ENCODE data around the gene IL17RE. TPM values are rescaled to one million over a fixed set of nuclear protein-coding genes. Genes with fewer than 3 reads are reported as not detected.

Gene IL17RE
- total and polyA plus RNA-seq, 2 of the 13 experiments (the other 11 are each of a cell fraction or from before 2014, with no cell fraction given): 14.5 to 24.1 TPM

DNA sequence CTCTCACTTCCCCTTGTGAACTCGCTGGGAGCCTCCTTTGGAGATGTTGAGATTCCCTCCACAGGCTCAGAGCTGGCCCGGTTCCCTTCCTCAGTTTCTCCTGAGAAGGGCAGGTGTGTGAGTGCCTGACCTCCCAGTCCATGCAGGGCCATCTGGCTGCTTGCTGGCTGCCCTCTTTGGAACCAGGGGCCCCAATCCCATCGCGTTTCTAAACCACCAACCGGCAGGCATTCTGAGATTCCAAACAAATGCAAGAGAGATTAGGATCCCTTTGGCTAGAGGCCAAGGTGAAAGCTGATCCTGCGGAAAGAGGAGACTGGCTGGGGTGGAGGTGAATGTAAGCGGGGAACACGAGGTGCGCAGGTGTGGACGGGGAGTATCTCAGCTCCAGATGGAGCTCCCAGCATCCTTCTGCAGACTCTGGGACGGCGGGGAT lies 52.4 kb downstream of the IL17RE start (continued):
- peak; percentile 23; the same call in 1 of the 2 replicates for TF ChIP-seq ZNF350 (CRISPR knock-in tag; IDR thresholded peaks at IDR 0.05; ENCODE audit: borderline replicate concordance, low read depth)
- TF ChIP-seq, protein P1, sequence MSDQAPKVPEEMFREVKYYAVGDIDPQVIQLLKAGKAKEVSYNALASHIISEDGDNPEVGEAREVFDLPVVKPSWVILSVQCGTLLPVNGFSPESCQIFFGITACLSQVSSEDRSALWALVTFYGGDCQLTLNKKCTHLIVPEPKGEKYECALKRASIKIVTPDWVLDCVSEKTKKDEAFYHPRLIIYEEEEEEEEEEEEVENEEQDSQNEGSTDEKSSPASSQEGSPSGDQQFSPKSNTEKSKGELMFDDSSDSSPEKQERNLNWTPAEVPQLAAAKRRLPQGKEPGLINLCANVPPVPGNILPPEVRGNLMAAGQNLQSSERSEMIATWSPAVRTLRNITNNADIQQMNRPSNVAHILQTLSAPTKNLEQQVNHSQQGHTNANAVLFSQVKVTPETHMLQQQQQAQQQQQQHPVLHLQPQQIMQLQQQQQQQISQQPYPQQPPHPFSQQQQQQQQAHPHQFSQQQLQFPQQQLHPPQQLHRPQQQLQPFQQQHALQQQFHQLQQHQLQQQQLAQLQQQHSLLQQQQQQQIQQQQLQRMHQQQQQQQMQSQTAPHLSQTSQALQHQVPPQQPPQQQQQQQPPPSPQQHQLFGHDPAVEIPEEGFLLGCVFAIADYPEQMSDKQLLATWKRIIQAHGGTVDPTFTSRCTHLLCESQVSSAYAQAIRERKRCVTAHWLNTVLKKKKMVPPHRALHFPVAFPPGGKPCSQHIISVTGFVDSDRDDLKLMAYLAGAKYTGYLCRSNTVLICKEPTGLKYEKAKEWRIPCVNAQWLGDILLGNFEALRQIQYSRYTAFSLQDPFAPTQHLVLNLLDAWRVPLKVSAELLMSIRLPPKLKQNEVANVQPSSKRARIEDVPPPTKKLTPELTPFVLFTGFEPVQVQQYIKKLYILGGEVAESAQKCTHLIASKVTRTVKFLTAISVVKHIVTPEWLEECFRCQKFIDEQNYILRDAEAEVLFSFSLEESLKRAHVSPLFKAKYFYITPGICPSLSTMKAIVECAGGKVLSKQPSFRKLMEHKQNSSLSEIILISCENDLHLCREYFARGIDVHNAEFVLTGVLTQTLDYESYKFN (CRISPR knock-in tag; conservative IDR thresholded peaks at IDR 0.05): 0 out of 2 replicates have a peak, but pooled peaks have one; percentile 22
- TF ChIP-seq ZC3H4 (CRISPR knock-in tag; IDR thresholded peaks at IDR 0.05; ENCODE audit: borderline replicate concordance): no peak
- TF ChIP-seq ZNF605 (CRISPR knock-in tag; IDR thresholded peaks at IDR 0.05): no peak
- TF ChIP-seq SIX4 (CRISPR knock-in tag; IDR thresholded peaks at IDR 0.05): peak; percentile 82
- TF ChIP-seq GATAD2A (CRISPR knock-in tag; IDR thresholded peaks at IDR 0.05): 0 out of 2 replicates have a peak, but pooled peaks have one; percentile 24
- TF ChIP-seq, protein P2, sequence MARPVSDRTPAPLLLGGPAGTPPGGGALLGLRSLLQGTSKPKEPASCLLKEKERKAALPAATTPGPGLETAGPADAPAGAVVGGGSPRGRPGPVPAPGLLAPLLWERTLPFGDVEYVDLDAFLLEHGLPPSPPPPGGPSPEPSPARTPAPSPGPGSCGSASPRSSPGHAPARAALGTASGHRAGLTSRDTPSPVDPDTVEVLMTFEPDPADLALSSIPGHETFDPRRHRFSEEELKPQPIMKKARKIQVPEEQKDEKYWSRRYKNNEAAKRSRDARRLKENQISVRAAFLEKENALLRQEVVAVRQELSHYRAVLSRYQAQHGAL (CRISPR knock-in tag; IDR thresholded peaks at IDR 0.05; ENCODE audit: not compliant biosample characterization): no peak
- no peak for TF ChIP-seq ELF4 (CRISPR knock-in tag; IDR thresholded peaks at IDR 0.05; ENCODE audit: borderline replicate concordance)
- TF ChIP-seq, protein P3, sequence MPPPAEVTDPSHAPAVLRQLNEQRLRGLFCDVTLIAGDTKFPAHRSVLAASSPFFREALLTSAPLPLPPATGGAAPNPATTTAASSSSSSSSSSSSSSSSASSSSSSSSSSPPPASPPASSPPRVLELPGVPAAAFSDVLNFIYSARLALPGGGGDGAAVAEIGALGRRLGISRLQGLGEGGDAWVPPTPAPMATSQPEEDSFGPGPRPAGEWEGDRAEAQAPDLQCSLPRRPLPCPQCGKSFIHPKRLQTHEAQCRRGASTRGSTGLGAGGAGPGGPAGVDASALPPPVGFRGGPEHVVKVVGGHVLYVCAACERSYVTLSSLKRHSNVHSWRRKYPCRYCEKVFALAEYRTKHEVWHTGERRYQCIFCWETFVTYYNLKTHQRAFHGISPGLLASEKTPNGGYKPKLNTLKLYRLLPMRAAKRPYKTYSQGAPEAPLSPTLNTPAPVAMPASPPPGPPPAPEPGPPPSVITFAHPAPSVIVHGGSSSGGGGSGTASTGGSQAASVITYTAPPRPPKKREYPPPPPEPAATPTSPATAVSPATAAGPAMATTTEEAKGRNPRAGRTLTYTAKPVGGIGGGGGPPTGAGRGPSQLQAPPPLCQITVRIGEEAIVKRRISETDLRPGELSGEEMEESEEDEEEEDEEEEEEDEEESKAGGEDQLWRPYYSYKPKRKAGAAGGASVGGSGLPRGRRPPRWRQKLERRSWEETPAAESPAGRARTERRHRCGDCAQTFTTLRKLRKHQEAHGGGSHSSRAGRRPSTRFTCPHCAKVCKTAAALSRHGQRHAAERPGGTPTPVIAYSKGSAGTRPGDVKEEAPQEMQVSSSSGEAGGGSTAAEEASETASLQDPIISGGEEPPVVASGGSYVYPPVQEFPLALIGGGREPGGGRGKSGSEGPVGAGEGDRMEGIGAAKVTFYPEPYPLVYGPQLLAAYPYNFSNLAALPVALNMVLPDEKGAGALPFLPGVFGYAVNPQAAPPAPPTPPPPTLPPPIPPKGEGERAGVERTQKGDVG (CRISPR knock-in tag; IDR thresholded peaks at IDR 0.05; ENCODE audit: borderline replicate concordance): peak; percentile 69; the same call in 1 of the 2 replicates
- TF ChIP-seq ZNF747 (CRISPR knock-in tag; IDR thresholded peaks at IDR 0.05; ENCODE audit: borderline replicate concordance): no peak
- 0 out of 2 replicates have a peak, but pooled peaks have one; percentile 30 for TF ChIP-seq SALL1 (CRISPR knock-in tag; IDR thresholded peaks at IDR 0.05)
- TF ChIP-seq ZSCAN30 (CRISPR knock-in tag; IDR thresholded peaks at IDR 0.05): no peak
- TF ChIP-seq ZNF446 (CRISPR knock-in tag; IDR thresholded peaks at IDR 0.05): no peak
- TF ChIP-seq, protein P4, sequence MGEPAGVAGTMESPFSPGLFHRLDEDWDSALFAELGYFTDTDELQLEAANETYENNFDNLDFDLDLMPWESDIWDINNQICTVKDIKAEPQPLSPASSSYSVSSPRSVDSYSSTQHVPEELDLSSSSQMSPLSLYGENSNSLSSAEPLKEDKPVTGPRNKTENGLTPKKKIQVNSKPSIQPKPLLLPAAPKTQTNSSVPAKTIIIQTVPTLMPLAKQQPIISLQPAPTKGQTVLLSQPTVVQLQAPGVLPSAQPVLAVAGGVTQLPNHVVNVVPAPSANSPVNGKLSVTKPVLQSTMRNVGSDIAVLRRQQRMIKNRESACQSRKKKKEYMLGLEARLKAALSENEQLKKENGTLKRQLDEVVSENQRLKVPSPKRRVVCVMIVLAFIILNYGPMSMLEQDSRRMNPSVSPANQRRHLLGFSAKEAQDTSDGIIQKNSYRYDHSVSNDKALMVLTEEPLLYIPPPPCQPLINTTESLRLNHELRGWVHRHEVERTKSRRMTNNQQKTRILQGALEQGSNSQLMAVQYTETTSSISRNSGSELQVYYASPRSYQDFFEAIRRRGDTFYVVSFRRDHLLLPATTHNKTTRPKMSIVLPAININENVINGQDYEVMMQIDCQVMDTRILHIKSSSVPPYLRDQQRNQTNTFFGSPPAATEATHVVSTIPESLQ (CRISPR knock-in tag; conservative IDR thresholded peaks at IDR 0.05): no peak
- TF ChIP-seq SIX1 (CRISPR knock-in tag; IDR thresholded peaks at IDR 0.05; ENCODE audit: borderline replicate concordance): peak; percentile 67; the same call in 1 of the 2 replicates

Measured in HepG2 (cell line).